ENCODE data around the gene LRP1B. TPM values are rescaled to one million over a fixed set of nuclear protein-coding genes. Genes with fewer than 3 reads are reported as not detected.
A peak's percentile ranks its signal among the peaks of the same experiment; 100 is the strongest.

Gene LRP1B
- polyA plus RNA-seq, 1 of the 3 experiments (the other 2 are of a cell fraction), result 0.28 TPM

DNA sequence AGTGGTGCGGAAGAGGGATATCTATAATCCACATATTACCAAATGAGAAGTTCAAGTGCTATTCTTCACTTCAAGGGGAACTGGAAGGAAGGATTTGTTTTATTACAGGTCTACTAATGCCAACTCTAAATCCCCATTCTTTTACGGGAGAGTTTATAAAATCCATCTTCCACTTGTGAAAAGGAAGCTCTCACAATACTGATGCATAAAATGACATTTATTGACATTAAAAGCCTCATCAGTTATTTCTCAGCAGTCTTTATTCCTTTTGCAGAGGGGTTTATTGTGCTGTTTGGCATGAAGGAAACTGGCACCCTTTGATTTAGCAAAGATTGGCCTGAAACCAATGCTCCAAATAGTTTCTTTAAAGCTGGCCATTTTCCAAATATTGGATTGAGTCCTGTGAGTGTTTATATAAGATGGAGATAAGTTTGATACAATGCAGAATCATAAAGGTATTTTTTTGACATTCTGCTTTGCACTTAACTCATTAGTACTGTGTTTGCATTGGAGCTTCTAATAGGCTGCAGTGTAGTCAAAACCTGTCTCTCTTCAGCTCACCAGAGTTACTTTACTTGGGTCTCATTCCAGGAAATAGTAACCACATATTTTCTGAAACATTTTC, 26.6 kb downstream of the LRP1B start:
- no peaks in the 10 kb centered on the region for H4K20me1 ChIP-seq (ENCODE audit: insufficient read depth)
- WGBS (ENCODE audit: low lambda C conversion rate), result 47% methylated on average over 2 of the region's 2 CpGs
- TF ChIP-seq, protein P1, sequence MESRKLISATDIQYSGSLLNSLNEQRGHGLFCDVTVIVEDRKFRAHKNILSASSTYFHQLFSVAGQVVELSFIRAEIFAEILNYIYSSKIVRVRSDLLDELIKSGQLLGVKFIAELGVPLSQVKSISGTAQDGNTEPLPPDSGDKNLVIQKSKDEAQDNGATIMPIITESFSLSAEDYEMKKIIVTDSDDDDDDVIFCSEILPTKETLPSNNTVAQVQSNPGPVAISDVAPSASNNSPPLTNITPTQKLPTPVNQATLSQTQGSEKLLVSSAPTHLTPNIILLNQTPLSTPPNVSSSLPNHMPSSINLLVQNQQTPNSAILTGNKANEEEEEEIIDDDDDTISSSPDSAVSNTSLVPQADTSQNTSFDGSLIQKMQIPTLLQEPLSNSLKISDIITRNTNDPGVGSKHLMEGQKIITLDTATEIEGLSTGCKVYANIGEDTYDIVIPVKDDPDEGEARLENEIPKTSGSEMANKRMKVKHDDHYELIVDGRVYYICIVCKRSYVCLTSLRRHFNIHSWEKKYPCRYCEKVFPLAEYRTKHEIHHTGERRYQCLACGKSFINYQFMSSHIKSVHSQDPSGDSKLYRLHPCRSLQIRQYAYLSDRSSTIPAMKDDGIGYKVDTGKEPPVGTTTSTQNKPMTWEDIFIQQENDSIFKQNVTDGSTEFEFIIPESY (IDR thresholded peaks at IDR 0.05; ENCODE audit: borderline replicate concordance, low read depth), result no peak
- TF ChIP-seq NFIC (IDR thresholded peaks at IDR 0.05; ENCODE audit: borderline replicate concordance) (peak; percentile 74), TEAD4 (IDR thresholded peaks at IDR 0.05; ENCODE audit: borderline replicate concordance, insufficient read depth) (peak; percentile 27; the same call in 1 of the 2 replicates), YY1 (IDR thresholded peaks at IDR 0.05; ENCODE audit: low read depth) (no peak), PBX3 (IDR thresholded peaks at IDR 0.05) (peak; percentile 27; the same call in 1 of the 2 replicates), EP300 (IDR thresholded peaks at IDR 0.05; ENCODE audit: borderline replicate concordance in 1 of 2, low read depth in 1 of 2, low read length in 1 of 2) (peak in 1 of 2 experiments; percentile 27; a peak in 1 of 4 replicates), TCF12 (IDR thresholded peaks at IDR 0.05) (peak; percentile 64), NRF1 (IDR thresholded peaks at IDR 0.05; ENCODE audit: low read depth, low read length) (no peak), GATA2 (CRISPR knock-in tag; IDR thresholded peaks at IDR 0.05) (no peak), FOSL2 (IDR thresholded peaks at IDR 0.05; ENCODE audit: borderline replicate concordance, low read depth) (no peak), RCOR1 (IDR thresholded peaks at IDR 0.05; ENCODE audit: low read length) (no peak)
- H3K36me3 ChIP-seq (replicated peaks in 1 of 2; ENCODE audit: control insufficient read depth in 1 of 2, insufficient read depth in 2 of 2, low read length in 1 of 2), result no peaks in the 10 kb centered on the region
- H3K4me1 ChIP-seq (ENCODE audit: control insufficient read depth in 1 of 2, insufficient read depth in 2 of 2, low read depth in 1 of 2, low read length in 1 of 2), result peaks cover 6 to 22% of the 10 kb centered on the region in 2 experiments; a peak in 3 of 4 replicates
- no peak overlapping the region for H2AFZ ChIP-seq (ENCODE audit: low read depth)
- H3K4me3 ChIP-seq (ENCODE audit: low read depth in 2 of 2, low read length in 1 of 2), result no peak overlapping the region
- no peaks in the 10 kb centered on the region for H3K27me3 ChIP-seq (ENCODE audit: insufficient read depth)
- no peaks in the 10 kb centered on the region for H3K9me3 ChIP-seq
- no peak overlapping the region for H3K4me2 ChIP-seq
- no peak for DNase-seq
- POLR2A ChIA-PET, result no interaction called here
- peak overlapping the region; percentile 51 to 62; a peak in 2 of 4 replicates for H3K27ac ChIP-seq (ENCODE audit: low read depth in 2 of 2, low read length in 1 of 2)
- CTCF ChIA-PET, result interaction anchor here (0.6 kb wide), 1 partner anchor 268 kb away, joined by 3 read pairs; no protein-coding TSS in a partner anchor
- H3F3A ChIP-seq (replicated peaks; ENCODE audit: insufficient read depth), result peaks cover 8% of the 10 kb centered on the region
- H3K9ac ChIP-seq, result no peak overlapping the region
- H3K79me2 ChIP-seq (ENCODE audit: insufficient read depth), result no peaks in the 10 kb centered on the region; the same call in 1 of the 2 replicates
- no peaks in the 10 kb centered on the region for H3K9me2 ChIP-seq

DNA sequence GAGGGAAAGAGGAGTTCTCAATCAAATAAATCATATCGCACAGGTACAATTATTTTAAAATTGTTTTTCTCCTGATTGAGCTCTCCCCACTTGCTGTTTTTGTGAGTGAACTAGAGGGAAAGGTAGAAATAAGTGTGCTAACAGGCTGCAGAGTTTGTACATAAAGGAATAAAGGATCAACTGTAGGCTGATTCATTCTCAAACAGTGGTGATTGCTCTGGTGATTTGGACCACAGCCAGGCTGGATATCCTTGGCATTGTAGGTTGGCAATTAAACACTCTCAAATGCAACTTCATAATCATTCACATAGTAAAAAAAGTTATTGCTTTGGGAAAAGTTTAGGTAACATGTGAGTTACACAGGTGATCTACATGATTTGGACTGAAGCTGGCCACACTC, 29.8 kb downstream of the LRP1B start:
- Histone ChIP-seq H3K27me3 (ENCODE audit: insufficient read depth) (no peaks in the 10 kb centered on the region), H3K4me3 (ENCODE audit: low read depth in 2 of 2, low read length in 1 of 2) (no peak overlapping the region), H3K9me3 (no peaks in the 10 kb centered on the region), H3F3A (replicated peaks; ENCODE audit: insufficient read depth) (peaks cover 8% of the 10 kb centered on the region), H3K79me2 (ENCODE audit: insufficient read depth) (no peaks in the 10 kb centered on the region; the same call in 1 of the 2 replicates), H3K4me1 (ENCODE audit: control insufficient read depth in 1 of 2, insufficient read depth in 2 of 2, low read depth in 1 of 2, low read length in 1 of 2) (peaks cover 6 to 22% of the 10 kb centered on the region in 2 experiments; a peak in 3 of 4 replicates), H3K9me2 (no peaks in the 10 kb centered on the region), H3K9ac (no peak overlapping the region), H3K36me3 (replicated peaks in 1 of 2; ENCODE audit: control insufficient read depth in 1 of 2, insufficient read depth in 2 of 2, low read length in 1 of 2) (no peaks in the 10 kb centered on the region), H2AFZ (ENCODE audit: low read depth) (no peak overlapping the region), H3K27ac (ENCODE audit: low read depth in 2 of 2, low read length in 1 of 2) (peak overlapping the region; percentile 12 to 62; a peak in 2 of 4 replicates), H3K4me2 (no peak overlapping the region), H4K20me1 (ENCODE audit: insufficient read depth) (no peaks in the 10 kb centered on the region)
- ChIA-PET CTCF (interaction anchor here (0.6 kb wide), 1 partner anchor 1517 kb away, joined by 3 read pairs; no protein-coding TSS in a partner anchor), POLR2A (no interaction called here)
- 50% methylated on average over 1 of the region's 1 CpG for WGBS (ENCODE audit: low lambda C conversion rate)
- DNase-seq, result no peak
- TF ChIP-seq RCOR1 (IDR thresholded peaks at IDR 0.05; ENCODE audit: low read length) (no peak), NFIC (IDR thresholded peaks at IDR 0.05; ENCODE audit: borderline replicate concordance) (peak; percentile 29)
